ENCODE results near the gene DUSP3.
"Not testable (repeated sequence)": the region's sequence is repeated elsewhere in the genome, so short reads cannot be mapped to it uniquely, and the experiment has no call there.

The DUSP3 gene

DNA sequence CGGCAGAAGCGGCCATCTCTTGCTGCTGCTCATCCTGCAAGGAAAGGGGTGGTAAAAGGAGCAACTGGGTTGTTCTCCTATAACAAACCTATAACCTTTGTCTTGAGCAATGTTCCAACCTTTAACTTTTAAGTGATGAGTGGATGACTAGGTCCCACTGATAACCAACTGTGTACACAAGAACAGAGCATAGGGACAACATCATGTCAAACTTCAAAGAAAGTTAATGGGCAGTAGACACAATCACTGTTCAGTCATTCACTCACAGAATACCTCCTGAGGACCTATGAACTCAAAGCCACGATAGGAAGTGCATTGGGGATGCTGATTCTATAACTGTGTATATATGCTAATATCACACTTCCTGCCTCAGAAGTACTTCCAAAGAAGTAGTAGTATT, 23.1 kb upstream of the DUSP3 start:
- DNase-seq (ENCODE audit: low read depth in 2 of 2, low spot score in 1 of 2), result no peak

- no peak for DNase-seq (ENCODE audit: low read depth in 2 of 2, low spot score in 1 of 2)
These were observed 22.0 kb upstream of the DUSP3 start for GRCh38 chr17:43800736-43801135.

GRCh38 chr17:43799047-43799446, 20.3 kb upstream of the DUSP3 start:
- no peak for DNase-seq (ENCODE audit: low read depth in 2 of 2, low spot score in 1 of 2)

DNA sequence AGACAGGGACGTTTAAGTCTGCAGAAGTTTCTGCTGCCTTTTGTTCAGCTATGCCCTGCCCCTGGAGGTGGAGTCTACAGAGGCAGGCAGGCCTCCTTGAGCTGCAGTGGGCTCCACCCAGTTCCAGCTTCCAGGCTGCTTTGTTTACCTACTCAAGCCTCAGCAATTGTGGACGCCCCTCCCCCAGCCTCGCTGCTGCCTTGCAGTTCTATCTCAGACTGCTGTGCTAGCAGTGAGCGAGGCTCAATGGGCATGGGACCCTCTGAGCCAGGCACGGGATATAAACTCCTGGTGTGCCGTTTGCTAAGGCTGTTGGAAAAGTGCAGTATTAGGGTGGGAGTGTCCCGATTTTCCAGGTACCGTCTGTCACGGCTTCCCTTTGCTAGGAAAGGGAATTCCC, 19.2 kb upstream of the DUSP3 start:
- DNase-seq (ENCODE audit: low read depth in 2 of 2, low spot score in 1 of 2), result not testable (repeated sequence)

GRCh38 chr17:43792668-43793067, 13.9 kb upstream of the DUSP3 start:
- not testable (repeated sequence) for DNase-seq (ENCODE audit: low read depth in 2 of 2, low spot score in 1 of 2)

- DNase-seq (ENCODE audit: low read depth in 2 of 2, low spot score in 1 of 2), result no peak
These were observed 12.8 kb upstream of the DUSP3 start for GRCh38 chr17:43791589-43791988.

GRCh38 chr17:43790311-43790940, 11.6 kb upstream of the DUSP3 start:
- DNase-seq (ENCODE audit: low read depth in 2 of 2, low spot score in 1 of 2), result no peak

- DNase-seq (ENCODE audit: low read depth in 2 of 2, low spot score in 1 of 2), result no peak
These were observed 10.7 kb upstream of the DUSP3 start for GRCh38 chr17:43789482-43789881.

DNA sequence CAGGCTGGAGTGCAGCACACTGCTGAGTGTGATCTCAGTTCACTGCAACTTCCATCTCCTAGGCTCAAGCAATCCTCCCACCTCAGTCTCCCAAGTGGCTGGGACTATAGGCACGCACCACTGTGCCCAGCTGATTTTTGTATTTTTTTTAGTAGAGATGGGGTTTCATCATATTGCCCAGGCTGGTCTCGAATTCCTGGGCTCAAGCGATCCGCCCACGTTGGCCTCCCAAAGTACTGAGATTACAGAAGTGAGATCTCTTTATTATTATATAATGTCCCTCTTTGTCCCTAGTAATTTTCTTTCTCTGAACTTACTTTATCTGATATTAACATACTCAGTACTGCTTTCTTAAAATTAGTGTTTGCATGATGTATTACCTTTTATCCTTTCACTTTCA, 9.8 kb upstream of the DUSP3 start:
- no peak for DNase-seq (ENCODE audit: low read depth in 2 of 2, low spot score in 1 of 2)

GRCh38 chr17:43787728-43788127, 9.0 kb upstream of the DUSP3 start:
- no peak for DNase-seq (ENCODE audit: low read depth in 2 of 2, low spot score in 1 of 2)

- no peak for DNase-seq (ENCODE audit: low read depth in 2 of 2, low spot score in 1 of 2)
These were observed 5.9 kb upstream of the DUSP3 start for GRCh38 chr17:43784628-43785101.

DNA sequence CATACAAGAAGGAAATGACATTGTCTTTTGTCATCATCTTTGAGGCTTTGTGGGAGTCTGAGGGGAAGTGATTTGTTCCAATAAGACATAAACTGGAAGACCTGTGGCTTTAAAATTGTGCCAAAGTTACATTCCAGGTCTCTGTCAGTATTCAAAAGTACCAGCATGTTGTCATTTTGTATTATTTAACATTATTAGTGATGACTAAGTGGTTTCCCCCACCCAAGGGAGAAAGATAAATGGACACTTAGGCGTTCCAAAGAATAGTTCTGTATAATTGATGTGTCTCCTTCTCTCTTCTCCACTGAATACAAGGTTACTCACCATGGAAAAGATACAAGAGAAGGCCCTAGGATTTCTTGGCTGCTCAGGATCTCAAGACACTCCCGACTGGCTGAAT, 5.3 kb upstream of the DUSP3 start:
- DNase-seq (ENCODE audit: low read depth in 2 of 2, low spot score in 1 of 2), result no peak

GRCh38 chr17:43782913-43783680, 4.3 kb upstream of the DUSP3 start:
- DNase-seq (ENCODE audit: low read depth in 2 of 2, low spot score in 1 of 2), result no peak

DNA sequence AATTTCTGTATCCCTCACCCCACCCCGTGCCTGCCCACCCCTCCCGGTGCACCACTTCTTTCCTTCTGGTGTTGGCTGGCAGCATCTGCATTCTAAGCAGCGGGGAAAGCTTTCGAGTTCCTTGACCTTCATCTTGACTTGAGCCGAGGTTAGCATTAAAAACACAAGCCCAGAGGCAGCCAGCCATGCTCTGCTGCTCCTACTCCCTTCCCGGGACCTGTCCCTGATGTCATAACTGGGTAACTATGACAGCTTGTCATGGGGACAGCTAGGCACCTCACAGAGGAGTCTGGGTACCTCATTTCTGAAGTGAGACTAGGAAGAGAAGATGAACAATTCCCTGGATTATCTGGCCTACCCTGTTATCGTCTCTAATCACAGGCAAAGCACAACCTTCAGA, 1.4 kb upstream of the DUSP3 start, which contains the start of gene CFAP97D1:
CFAP97D1 (plus strand) TSS at position 301 of the 400 bp plus-strand sequence; CDS start at position 329, 28 bp downstream.
- no peak for DNase-seq (ENCODE audit: low read depth in 2 of 2, low spot score in 1 of 2)

GRCh38 chr17:43779145-43780125, 658 bp upstream of the DUSP3 start:
- no peak for DNase-seq (ENCODE audit: low read depth in 2 of 2, low spot score in 1 of 2)

DNA sequence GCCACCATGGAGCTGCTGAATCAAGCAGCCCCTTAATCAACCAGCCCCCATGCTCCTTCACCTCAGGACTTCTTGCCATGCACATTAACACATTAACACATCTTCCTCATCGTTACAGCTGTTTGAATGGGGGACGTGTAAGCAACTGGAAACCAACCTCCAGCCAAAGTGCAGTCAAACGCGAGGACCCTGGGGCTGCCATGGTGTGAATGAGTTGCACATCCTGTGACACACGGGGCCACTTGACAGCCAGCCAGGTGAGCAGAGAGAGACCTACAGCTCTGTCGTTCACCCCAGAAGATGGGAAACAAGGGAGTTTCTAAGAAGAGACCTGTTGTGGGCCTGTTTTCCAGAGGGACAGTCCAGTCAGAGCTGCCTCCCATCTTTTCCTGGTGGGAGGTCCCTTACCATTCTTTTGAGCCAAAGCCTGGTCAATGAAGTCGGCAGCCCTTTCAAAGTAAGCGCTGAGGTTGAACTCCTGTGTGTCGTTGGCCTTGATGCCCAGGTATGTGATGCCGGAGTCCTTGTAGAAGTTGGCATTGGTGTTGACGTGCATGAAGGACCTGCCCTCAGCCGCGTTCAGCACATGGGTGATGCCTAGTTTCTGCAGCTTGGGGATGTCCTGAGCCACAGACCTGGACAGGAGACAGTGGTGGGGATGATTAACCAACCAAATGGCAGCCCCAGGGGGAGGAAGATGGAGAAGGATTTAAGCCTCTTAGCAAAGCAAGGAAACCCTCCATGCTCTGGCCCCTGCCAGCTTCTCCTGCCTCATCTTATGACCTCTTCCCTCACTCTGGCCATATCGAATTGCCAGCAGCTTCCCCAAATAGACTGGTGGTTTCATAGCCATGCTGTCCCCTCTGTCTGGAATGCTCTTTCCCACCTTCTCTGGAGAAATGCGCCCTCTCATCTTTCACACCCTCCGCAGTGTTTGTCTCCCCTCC, 4.2 kb downstream of the DUSP3 start:
- DNase-seq (ENCODE audit: low read depth in 2 of 2, low spot score in 1 of 2), result no peak

DNA sequence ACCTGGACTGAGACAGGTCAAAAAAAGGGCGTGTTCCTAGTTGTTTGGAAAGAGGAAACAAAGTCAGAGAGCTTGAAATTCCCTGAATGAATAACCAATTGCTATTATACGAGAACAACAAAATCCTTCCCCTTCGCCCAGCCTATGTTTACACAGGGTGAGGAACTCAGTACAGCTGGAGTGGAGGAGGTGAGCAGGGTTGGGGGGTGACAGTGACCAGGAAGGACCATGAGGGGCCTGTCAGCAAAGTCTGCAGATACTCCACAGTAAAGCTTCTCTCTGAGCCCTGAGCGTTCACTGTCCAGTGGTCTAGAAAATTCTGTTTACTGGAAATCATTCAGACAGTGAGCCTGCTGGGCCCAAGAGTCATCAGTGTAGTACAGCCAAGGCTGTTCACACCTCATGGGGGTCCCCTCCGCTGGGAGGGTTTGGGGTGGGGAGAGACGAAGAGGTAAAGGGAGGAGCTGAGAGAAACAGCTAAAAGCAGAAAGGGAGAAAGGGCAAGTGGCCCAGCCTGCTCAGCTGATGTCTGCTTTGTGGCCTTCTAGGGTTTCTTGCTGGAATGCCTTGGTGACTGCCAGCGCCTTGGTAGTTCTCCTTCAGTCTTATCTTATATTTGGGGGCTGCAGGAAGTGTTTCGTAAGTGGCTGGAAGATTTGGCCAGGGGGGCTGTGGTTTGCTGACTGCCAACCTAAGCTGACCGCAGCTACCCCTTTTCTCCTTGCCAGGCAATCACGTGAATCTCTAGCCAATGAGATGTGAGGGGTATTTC, 5.7 kb downstream of the DUSP3 start:
- no peak for DNase-seq (ENCODE audit: low read depth in 2 of 2, low spot score in 1 of 2)

- no peak for DNase-seq (ENCODE audit: low read depth in 2 of 2, low spot score in 1 of 2)
These were observed 7.3 kb downstream of the DUSP3 start for GRCh38 chr17:43771463-43771862.

GRCh38 chr17:43770957-43771356, 7.8 kb downstream of the DUSP3 start:
- DNase-seq (ENCODE audit: low read depth in 2 of 2, low spot score in 1 of 2), result no peak

GRCh38 chr17:43769859-43770258, 8.9 kb downstream of the DUSP3 start:
- no peak for DNase-seq (ENCODE audit: low read depth in 2 of 2, low spot score in 1 of 2)
